Upper lobe of left lung (tissue), 6 donors: ENCODE measurements around the gene OSBPL2. TPM values are rescaled to one million over a fixed set of nuclear protein-coding genes. Genes with fewer than 3 reads are reported as not detected.

Source experiments
- ATAC-seq, 2 donors: fragments of 200-7000 bp; cut with Tn5 transposase; one replicate each; pipeline ENCODE4 v1.9.1; 2022; ENCODE audit warnings: mild to moderate bottlenecking in 2 of 2, moderate library complexity in 2 of 2; ENCODE audit not compliant: low FRiP score in 2 of 2
- DNase-seq, 2 donors: peaks; one replicate each; pipeline ENCODE4 v3.0.0-alpha.2; 2019 to 2020
- H3K27ac ChIP-seq, 4 donors: fragments of 200-600 bp; sonication (generic); one replicate each; pipeline ENCODE4 v1.5.1; 2016 to 2019
- H3K27me3 ChIP-seq, 4 donors: fragments of 200-600 bp; sonication (generic); one replicate each; pipeline ENCODE4 v1.5.1; 2017 to 2019
- H3K36me3 ChIP-seq, 4 donors: fragments of 200-600 bp; sonication (generic); one replicate each; pipeline ENCODE4 v1.5.1; 2016 to 2019
- H3K4me1 ChIP-seq, 4 donors: fragments of 200-600 bp; sonication (generic); one replicate each; pipeline ENCODE4 v1.5.1; 2018 to 2019
- H3K4me3 ChIP-seq, 4 donors: fragments of 200-600 bp; sonication (generic); one replicate each; pipeline ENCODE4 v1.5.1; 2017 to 2019; ENCODE audit warnings: mild to moderate bottlenecking in 2 of 4, moderate library complexity in 1 of 4
- H3K9me3 ChIP-seq, 4 donors: fragments of 200-600 bp; sonication (generic); one replicate each; pipeline ENCODE4 v1.5.1; 2018 to 2019
- CTCF ChIP-seq, 6 experiments: fragments of 450-650 bp in 4 of 6; fragments of 200-600 bp in 2 of 6; sonication (generic) in 2 of 6; IDR thresholded peaks; one replicate each; pipeline ENCODE4 v1.5.1; 2016 to 2019; ENCODE audit warnings: antibody characterized with exemption in 6 of 6
- EP300 ChIP-seq, 4 donors: sonication (generic); formaldehyde crosslinking; IDR thresholded peaks; one replicate each; pipeline ENCODE4 v1.5.1; 2017; ENCODE audit warnings: antibody characterized with exemption in 4 of 4, control low read depth in 2 of 4
- POLR2A ChIP-seq, 4 donors: fragments of 450-650 bp; IDR thresholded peaks; one replicate each; pipeline ENCODE4 v1.5.1; 2016 to 2017; ENCODE audit warnings: antibody characterized with exemption in 4 of 4, mild to moderate bottlenecking in 2 of 4
- POLR2AphosphoS5 ChIP-seq, 2 donors: sonication (generic); formaldehyde crosslinking; IDR thresholded peaks; one replicate each; pipeline ENCODE4 v1.5.1; 2017; ENCODE audit warnings: antibody characterized with exemption in 2 of 2
- WGBS, 2 donors: methylation state at CpG; one replicate each; pipeline ENCODE4 v1.1.5; 2017 to 2018; 5-methylcytosine and 5-hydroxymethylcytosine counted together
- total RNA-seq, 6 donors: library from RNA; depleted of rRNA in 4 of 6; stranded (reverse); fragments of >200 nt in 4 of 6; gene quantifications; one replicate each; pipeline versions ENCODE4 v1.1.0 to v1.2.1, GENCODE V29; 2016 to 2021
- donor health status: DM: no; HTN: no; CAD: no; lungs with moderate emphysema.
- donor health status: DM: no; HTN: yes; CAD: no; lungs with severe emphysema.

OSBPL2 gene
- total RNA-seq, 6 donors from 2014 or later: 35.7 to 65.0 (median 48.0) TPM

- TF ChIP-seq POLR2AphosphoS5 (IDR thresholded peaks at IDR 0.05) (no peak), EP300 (IDR thresholded peaks at IDR 0.05) (no peak), POLR2A (IDR thresholded peaks at IDR 0.05) (no peak), CTCF (IDR thresholded peaks at IDR 0.05) (no peak)
- no peaks in the 10 kb centered on the region for H3K9me3 ChIP-seq
- H3K36me3 ChIP-seq: no peaks in the 10 kb centered on the region
- peak overlapping the region in 2 of 4 donors; percentile 19 to 47 for H3K4me3 ChIP-seq
- no peak for ATAC-seq
- WGBS, 2 donors: 4 to 6% methylated on average over 12 to 42 of the region's 46 CpGs
- peaks cover 0 to 67% (median 28%) of the 10 kb centered on the region in 4 donors for H3K27me3 ChIP-seq
- no peak overlapping the region for H3K27ac ChIP-seq
- peaks cover 10 to 22% (median 16%) of the 10 kb centered on the region in 4 donors for H3K4me1 ChIP-seq
- peak in 1 of 2 donors; percentile 70 for DNase-seq
Measured at GRCh38 chr20:62220666-62221568, 17.4 kb upstream of the OSBPL2 start.

GRCh38 chr20:62222266-62222850 is 16.0 kb upstream of the OSBPL2 start:
- ATAC-seq (no peak), DNase-seq (peak in 1 of 2 donors; percentile 56)
- H3K27ac ChIP-seq: no peak overlapping the region
- no peak overlapping the region for H3K4me3 ChIP-seq
- 83 to 89% methylated on average over 6 to 18 of the region's 18 CpGs for WGBS, 2 donors
- H3K4me1 ChIP-seq: peaks cover 10 to 22% (median 16%) of the 10 kb centered on the region in 4 donors
- H3K9me3 ChIP-seq: no peaks in the 10 kb centered on the region
- peaks cover 0 to 55% (median 26%) of the 10 kb centered on the region in 4 donors for H3K27me3 ChIP-seq
- no peaks in the 10 kb centered on the region for H3K36me3 ChIP-seq
- no peak for TF ChIP-seq CTCF (IDR thresholded peaks at IDR 0.05)
- TF ChIP-seq POLR2AphosphoS5 (IDR thresholded peaks at IDR 0.05): no peak
- TF ChIP-seq POLR2A (IDR thresholded peaks at IDR 0.05): no peak
- TF ChIP-seq EP300 (IDR thresholded peaks at IDR 0.05): no peak

- no peak overlapping the region for H3K4me3 ChIP-seq
- peaks cover 10 to 22% (median 16%) of the 10 kb centered on the region in 4 donors for H3K4me1 ChIP-seq
- H3K27me3 ChIP-seq: peaks cover 0 to 48% (median 24%) of the 10 kb centered on the region in 4 donors
- peak in 1 of 2 donors; percentile 44 for DNase-seq
- H3K27ac ChIP-seq: no peak overlapping the region
- ATAC-seq: no peak
- TF ChIP-seq POLR2A (IDR thresholded peaks at IDR 0.05): no peak
- TF ChIP-seq EP300 (IDR thresholded peaks at IDR 0.05): no peak
- no peak for TF ChIP-seq CTCF (IDR thresholded peaks at IDR 0.05)
- no peak for TF ChIP-seq POLR2AphosphoS5 (IDR thresholded peaks at IDR 0.05)
- H3K9me3 ChIP-seq: no peaks in the 10 kb centered on the region
- WGBS, 2 donors: 65 to 87% methylated on average over 5 to 13 of the region's 13 CpGs
- H3K36me3 ChIP-seq: no peaks in the 10 kb centered on the region
Measured at GRCh38 chr20:62222972-62223371, 15.3 kb upstream of the OSBPL2 start.

GRCh38 chr20:62223571-62223970 is 14.8 kb upstream of the OSBPL2 start:
- DNase-seq: peak in 1 of 2 donors; percentile 61
- Histone ChIP-seq H3K4me3 (no peak overlapping the region), H3K4me1 (peaks cover 10 to 22% (median 16%) of the 10 kb centered on the region in 4 donors), H3K27ac (no peak overlapping the region), H3K36me3 (no peaks in the 10 kb centered on the region), H3K27me3 (peaks cover 0 to 42% (median 21%) of the 10 kb centered on the region in 4 donors), H3K9me3 (no peaks in the 10 kb centered on the region)
- TF ChIP-seq CTCF (IDR thresholded peaks at IDR 0.05) (no peak), POLR2A (IDR thresholded peaks at IDR 0.05) (no peak), POLR2AphosphoS5 (IDR thresholded peaks at IDR 0.05) (no peak), EP300 (IDR thresholded peaks at IDR 0.05) (no peak)
- no peak for ATAC-seq
- WGBS, 2 donors: 75% methylated on average over 9 of the region's 9 CpGs; no CpG with 5 or more reads in 1 of the 2 donors
